HepG2 (cell line): ENCODE results near the gene RGS19. TPM values are rescaled to one million over a fixed set of nuclear protein-coding genes. Genes with fewer than 3 reads are reported as not detected.

Experiments
- BCL3 ChIP-seq: sonication (generic); formaldehyde crosslinking; IDR thresholded peaks from 2 replicates; pipeline ENCODE4 v1.5.1; 2020; ENCODE audit warnings: mild to moderate bottlenecking, missing genetic modification reagents, moderate library complexity
- DNMT1 ChIP-seq: sonication (generic); formaldehyde crosslinking; IDR thresholded peaks from 2 replicates; pipeline ENCODE4 v1.5.1; 2020; ENCODE audit warnings: mild to moderate bottlenecking, missing genetic modification reagents
- HDAC6 ChIP-seq: fragments of 200-600 bp; sonication (generic); IDR thresholded peaks from 2 replicates; pipeline ENCODE4 v1.7.0; 2017; ENCODE audit warnings: mild to moderate bottlenecking, antibody characterized with exemption, low read length, low read depth
- HNF1B ChIP-seq: sonication (generic); formaldehyde crosslinking; IDR thresholded peaks from 2 replicates; pipeline ENCODE4 v1.5.1; 2020; ENCODE audit warnings: mild to moderate bottlenecking, moderate library complexity, missing genetic modification reagents
- HNF4G ChIP-seq, 2 experiments: sonication (generic) in 1 of 2; formaldehyde crosslinking in 1 of 2; IDR thresholded peaks; 2 replicates each; pipeline versions ENCODE4 v1.4.0 to v1.6.1; 2011 to 2020; ENCODE audit warnings: borderline replicate concordance in 2 of 2, low read depth in 2 of 2, mild to moderate bottlenecking in 2 of 2, low read length in 1 of 2, missing genetic modification reagents in 1 of 2, moderate library complexity in 1 of 2
- HNRNPK ChIP-seq: fragments of 200-400 bp; formaldehyde crosslinking; IDR thresholded peaks from 2 replicates; pipeline ENCODE4 v1.6.1; 2018; ENCODE audit warnings: low read length, low read depth, moderate library complexity, mild to moderate bottlenecking; ENCODE audit not compliant: poor library complexity, severe bottlenecking
- KMT2A ChIP-seq: sonication (generic); formaldehyde crosslinking; IDR thresholded peaks from 2 replicates; pipeline ENCODE4 v1.4.0; 2020; ENCODE audit warnings: missing genetic modification reagents
- MAFG ChIP-seq: sonication (generic); formaldehyde crosslinking; IDR thresholded peaks from 2 replicates; pipeline ENCODE4 v1.5.1; 2020; ENCODE audit warnings: mild to moderate bottlenecking, missing genetic modification reagents
- NCOA5 ChIP-seq: sonication (generic); formaldehyde crosslinking; IDR thresholded peaks from 2 replicates; pipeline ENCODE4 v1.4.0; 2020; ENCODE audit warnings: missing genetic modification reagents
- PAX8 ChIP-seq: sonication (generic); formaldehyde crosslinking; IDR thresholded peaks from 2 replicates; pipeline ENCODE4 v1.8.0; 2022; ENCODE audit warnings: mild to moderate bottlenecking, missing genetic modification reagents, borderline replicate concordance
- RFX3 ChIP-seq: IDR thresholded peaks from 2 replicates; pipeline ENCODE4 v1.6.1; 2016; ENCODE audit warnings: missing biosample characterization, missing genetic modification reagents
- SALL2 ChIP-seq: sonication (generic); formaldehyde crosslinking; IDR thresholded peaks from 2 replicates; pipeline ENCODE4 v1.8.1; 2023; ENCODE audit warnings: mild to moderate bottlenecking, missing genetic modification reagents, inconsistent platforms
- SP140L ChIP-seq: sonication (generic); formaldehyde crosslinking; IDR thresholded peaks from 2 replicates; pipeline ENCODE4 v1.4.0; 2020; ENCODE audit warnings: missing genetic modification reagents, borderline replicate concordance
- THRA ChIP-seq: sonication (generic); formaldehyde crosslinking; IDR thresholded peaks from 2 replicates; pipeline ENCODE4 v1.4.0; 2020; ENCODE audit warnings: missing genetic modification reagents, borderline replicate concordance
- ZNF615 ChIP-seq: sonication (generic); formaldehyde crosslinking; IDR thresholded peaks from 2 replicates; pipeline ENCODE4 v1.5.0; 2020; ENCODE audit warnings: mild to moderate bottlenecking, missing genetic modification reagents, borderline replicate concordance
- polyA plus RNA-seq, 8 experiments: library from polyadenylated mRNA; depleted of rRNA in 3 of 8; stranded (reverse) in 7 of 8; unstranded in 1 of 8; fragments of >200 nt; fragmentation: Illumina TruSeq in 4 of 8; extraction: Trizol in 4 of 8; gene quantifications; 2 replicates each; pipeline versions ENCODE4 v1.2.1 to v1.2.3, GENCODE V29; 2011 to 2016; ENCODE audit warnings: low read depth in 4 of 8, missing spikeins in 1 of 8, mixed read lengths in 1 of 8; ENCODE audit not compliant: insufficient read depth in 1 of 8
- total RNA-seq, 5 experiments: library from RNA; depleted of rRNA; stranded (reverse); fragments of >200 nt; fragmentation: Illumina TruSeq; extraction: Trizol; gene quantifications; 2 replicates each; pipeline ENCODE4 v1.2.3, GENCODE V29; 2016; ENCODE audit warnings: low read depth in 1 of 5
- TF ChIP-seq, protein P1 (sequence below): IDR thresholded peaks from 2 replicates; pipeline ENCODE4 v1.6.1; 2016; ENCODE audit warnings: control low read depth
- TF ChIP-seq, protein P2 (sequence below): sonication (generic); formaldehyde crosslinking; IDR thresholded peaks from 2 replicates; pipeline ENCODE4 v1.5.0; 2020; ENCODE audit warnings: mild to moderate bottlenecking, missing genetic modification reagents, borderline replicate concordance

RGS19 gene
- total and polyA plus RNA-seq, 2 of the 13 experiments (the other 11 are each of a cell fraction or from before 2014, with no cell fraction given) = 10.7 to 11.9 TPM

DNA sequence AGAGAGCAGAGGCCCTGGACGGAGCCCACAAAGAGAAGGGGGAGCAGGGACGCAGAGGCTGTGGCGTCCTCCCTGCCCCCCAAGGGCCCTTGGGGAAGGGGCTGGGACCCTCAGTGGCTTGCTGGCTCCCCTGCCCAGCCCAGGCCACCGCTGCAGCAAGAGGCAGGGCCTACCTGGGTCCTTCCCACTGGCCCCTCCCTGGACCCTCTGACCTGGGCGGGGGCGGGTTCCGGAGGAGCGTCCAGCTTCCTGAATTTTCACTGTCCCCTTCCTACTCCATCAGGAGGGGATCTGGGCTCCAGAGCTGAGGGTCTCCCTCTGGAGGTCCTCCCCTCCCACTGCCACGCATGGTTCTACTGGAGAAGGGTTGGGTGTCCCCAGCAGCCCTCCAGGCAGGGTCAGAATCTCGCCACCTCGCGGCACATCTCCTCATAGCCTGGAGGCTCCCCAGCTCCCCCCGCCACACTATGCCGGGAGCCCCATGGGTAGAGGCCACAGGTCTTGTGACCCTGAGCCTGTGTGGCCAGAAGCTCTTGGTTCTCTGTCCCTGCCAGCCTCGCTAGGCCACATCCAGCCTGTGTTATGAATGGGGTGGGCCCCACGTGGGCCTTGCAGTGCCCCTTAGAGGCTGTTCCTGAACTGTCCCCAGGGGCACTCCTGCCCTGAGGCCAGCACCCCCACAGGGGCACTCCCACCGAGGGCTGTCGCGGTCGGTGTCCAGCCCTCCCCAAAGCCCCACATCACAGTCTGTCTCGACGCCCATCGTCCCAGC lies 28.9 kb downstream of the RGS19 start (continued):
- TF ChIP-seq ZNF615 (CRISPR knock-in tag) = no peak; the same call in 1 of the 2 replicates
- no peak for TF ChIP-seq HNF4G (IDR thresholded peaks at IDR 0.05; ENCODE audit: borderline replicate concordance, low read depth, low read length)
- peak; percentile 29; the same call in 1 of the 2 replicates for TF ChIP-seq HNF4G (CRISPR knock-in tag; IDR thresholded peaks at IDR 0.05; ENCODE audit: borderline replicate concordance, low read depth)
- TF ChIP-seq DNMT1 (CRISPR knock-in tag) = no peak
- TF ChIP-seq NCOA5 = 0 out of 2 replicates have a peak, but pooled peaks have one; percentile 65
- peak; percentile 83; the same call in 1 of the 2 replicates for TF ChIP-seq THRA (CRISPR knock-in tag)
- TF ChIP-seq BCL3 (CRISPR knock-in tag) = no peak; the same call in 1 of the 2 replicates
- no peak; the same call in none of the 2 replicates for TF ChIP-seq HNF1B (CRISPR knock-in tag)
- no peak for TF ChIP-seq PAX8 (CRISPR knock-in tag)
- no peak for TF ChIP-seq SP140L
- no peak for TF ChIP-seq MAFG (CRISPR knock-in tag)
- peak; percentile 91; the same call in 1 of the 2 replicates for TF ChIP-seq SALL2 (CRISPR knock-in tag)
- no peak for TF ChIP-seq HDAC6
- TF ChIP-seq, protein P1, sequence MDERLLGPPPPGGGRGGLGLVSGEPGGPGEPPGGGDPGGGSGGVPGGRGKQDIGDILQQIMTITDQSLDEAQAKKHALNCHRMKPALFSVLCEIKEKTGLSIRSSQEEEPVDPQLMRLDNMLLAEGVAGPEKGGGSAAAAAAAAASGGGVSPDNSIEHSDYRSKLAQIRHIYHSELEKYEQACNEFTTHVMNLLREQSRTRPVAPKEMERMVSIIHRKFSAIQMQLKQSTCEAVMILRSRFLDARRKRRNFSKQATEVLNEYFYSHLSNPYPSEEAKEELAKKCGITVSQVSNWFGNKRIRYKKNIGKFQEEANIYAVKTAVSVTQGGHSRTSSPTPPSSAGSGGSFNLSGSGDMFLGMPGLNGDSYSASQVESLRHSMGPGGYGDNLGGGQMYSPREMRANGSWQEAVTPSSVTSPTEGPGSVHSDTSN (CRISPR knock-in tag) = no peak
- TF ChIP-seq HNRNPK = no peak
- TF ChIP-seq RFX3 (CRISPR knock-in tag) = no peak
- TF ChIP-seq, protein P2, sequence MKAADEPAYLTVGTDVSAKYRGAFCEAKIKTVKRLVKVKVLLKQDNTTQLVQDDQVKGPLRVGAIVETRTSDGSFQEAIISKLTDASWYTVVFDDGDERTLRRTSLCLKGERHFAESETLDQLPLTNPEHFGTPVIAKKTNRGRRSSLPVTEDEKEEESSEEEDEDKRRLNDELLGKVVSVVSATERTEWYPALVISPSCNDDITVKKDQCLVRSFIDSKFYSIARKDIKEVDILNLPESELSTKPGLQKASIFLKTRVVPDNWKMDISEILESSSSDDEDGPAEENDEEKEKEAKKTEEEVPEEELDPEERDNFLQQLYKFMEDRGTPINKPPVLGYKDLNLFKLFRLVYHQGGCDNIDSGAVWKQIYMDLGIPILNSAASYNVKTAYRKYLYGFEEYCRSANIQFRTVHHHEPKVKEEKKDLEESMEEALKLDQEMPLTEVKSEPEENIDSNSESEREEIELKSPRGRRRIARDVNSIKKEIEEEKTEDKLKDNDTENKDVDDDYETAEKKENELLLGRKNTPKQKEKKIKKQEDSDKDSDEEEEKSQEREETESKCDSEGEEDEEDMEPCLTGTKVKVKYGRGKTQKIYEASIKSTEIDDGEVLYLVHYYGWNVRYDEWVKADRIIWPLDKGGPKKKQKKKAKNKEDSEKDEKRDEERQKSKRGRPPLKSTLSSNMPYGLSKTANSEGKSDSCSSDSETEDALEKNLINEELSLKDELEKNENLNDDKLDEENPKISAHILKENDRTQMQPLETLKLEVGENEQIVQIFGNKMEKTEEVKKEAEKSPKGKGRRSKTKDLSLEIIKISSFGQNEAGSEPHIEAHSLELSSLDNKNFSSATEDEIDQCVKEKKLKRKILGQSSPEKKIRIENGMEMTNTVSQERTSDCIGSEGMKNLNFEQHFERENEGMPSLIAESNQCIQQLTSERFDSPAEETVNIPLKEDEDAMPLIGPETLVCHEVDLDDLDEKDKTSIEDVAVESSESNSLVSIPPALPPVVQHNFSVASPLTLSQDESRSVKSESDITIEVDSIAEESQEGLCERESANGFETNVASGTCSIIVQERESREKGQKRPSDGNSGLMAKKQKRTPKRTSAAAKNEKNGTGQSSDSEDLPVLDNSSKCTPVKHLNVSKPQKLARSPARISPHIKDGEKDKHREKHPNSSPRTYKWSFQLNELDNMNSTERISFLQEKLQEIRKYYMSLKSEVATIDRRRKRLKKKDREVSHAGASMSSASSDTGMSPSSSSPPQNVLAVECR (CRISPR knock-in tag) = peak; percentile 61
- no peak for TF ChIP-seq KMT2A (CRISPR knock-in tag)
